Hepatocyte (in vitro differentiated cells): ENCODE data around the gene CGB7. TPM values are rescaled to one million over a fixed set of nuclear protein-coding genes. Genes with fewer than 3 reads are reported as not detected.

Experiments
- DNase-seq: peaks from one replicate; pipeline ENCODE4 v3.0.0-alpha.2; 2016; ENCODE audit warnings: low spot score
- H2AFZ ChIP-seq: fragments of 200-600 bp; sonication (generic); 2 replicates; pipeline ENCODE4 v1.6.0; 2016; ENCODE audit warnings: antibody characterized with exemption, mild to moderate bottlenecking
- H3K27ac ChIP-seq: fragments of 200-600 bp; sonication (generic); 2 replicates; pipeline ENCODE4 v1.5.1; 2016; ENCODE audit warnings: mild to moderate bottlenecking
- H3K27me3 ChIP-seq: fragments of 200-600 bp; sonication (generic); 2 replicates; pipeline ENCODE4 v1.6.1; 2016
- H3K36me3 ChIP-seq: fragments of 200-600 bp; sonication (generic); replicated peaks from 2 replicates; pipeline ENCODE4 v1.5.1; 2016; ENCODE audit warnings: low read depth; ENCODE audit not compliant: insufficient read depth
- H3K4me1 ChIP-seq: fragments of 200-600 bp; sonication (generic); 2 replicates; pipeline ENCODE4 v1.5.1; 2016; ENCODE audit warnings: mild to moderate bottlenecking, moderate library complexity; ENCODE audit not compliant: insufficient read depth
- H3K4me2 ChIP-seq: fragments of 200-600 bp; sonication (generic); 2 replicates; pipeline ENCODE4 v1.6.0; 2016
- H3K4me3 ChIP-seq: fragments of 200-600 bp; sonication (generic); 2 replicates; pipeline ENCODE4 v1.5.1; 2016; ENCODE audit warnings: mild to moderate bottlenecking
- H3K79me2 ChIP-seq: fragments of 200-600 bp; sonication (generic); 2 replicates; pipeline ENCODE4 v1.6.0; 2017; ENCODE audit warnings: mild to moderate bottlenecking
- H3K9me2 ChIP-seq: fragments of 200-600 bp; sonication (generic); replicated peaks from 2 replicates; pipeline ENCODE4 v1.6.0; 2017; ENCODE audit warnings: mild to moderate bottlenecking; ENCODE audit not compliant: insufficient read depth
- H3K9me3 ChIP-seq: fragments of 200-600 bp; sonication (generic); 2 replicates; pipeline ENCODE4 v1.5.1; 2016; ENCODE audit warnings: low read depth, mild to moderate bottlenecking
- H4K20me1 ChIP-seq: fragments of 200-600 bp; sonication (generic); 2 replicates; pipeline ENCODE4 v1.6.0; 2016; ENCODE audit warnings: mild to moderate bottlenecking; ENCODE audit not compliant: insufficient read depth, poor library complexity, severe bottlenecking
- CTCF ChIP-seq: fragments of 200-600 bp; sonication (generic); IDR thresholded peaks from 2 replicates; pipeline ENCODE4 v1.5.1; 2016; ENCODE audit warnings: antibody characterized with exemption, mild to moderate bottlenecking; ENCODE audit not compliant: poor library complexity
- EZH2 ChIP-seq: fragments of 200-600 bp; sonication (generic); IDR thresholded peaks from 2 replicates; pipeline ENCODE4 v1.6.1; 2016; ENCODE audit warnings: antibody characterized with exemption, mild to moderate bottlenecking, borderline replicate concordance
- EZH2phosphoT487 ChIP-seq: fragments of 200-600 bp; sonication (generic); IDR thresholded peaks from one replicate; pipeline ENCODE4 v1.6.1; 2018; ENCODE audit warnings: antibody characterized with exemption, mild to moderate bottlenecking, low read depth, moderate library complexity; ENCODE audit not compliant: unreplicated experiment, severe bottlenecking
- WGBS: methylation state at CpG from one replicate; pipeline ENCODE4 v1.1.6; 2016; ENCODE audit warnings: low lambda C conversion rate; ENCODE audit errors: missing lambda C conversion rate; 5-methylcytosine and 5-hydroxymethylcytosine counted together
- polyA plus RNA-seq: library from polyadenylated mRNA; unstranded; fragments of >200 nt; fragmentation: Nextera tagmentation; extraction: Ambion mirVana; gene quantifications from 2 replicates; pipeline ENCODE4 v1.2.1, GENCODE V29; 2016
- total RNA-seq: library from RNA; depleted of rRNA; stranded (reverse); fragments of >200 nt; gene quantifications from 2 replicates; pipeline ENCODE4 v1.2.3, GENCODE V29; 2014

The CGB7 gene
- total and polyA plus RNA-seq, 2 experiments from 2014 or later: 1.6 TPM; not detected in 1

DNA sequence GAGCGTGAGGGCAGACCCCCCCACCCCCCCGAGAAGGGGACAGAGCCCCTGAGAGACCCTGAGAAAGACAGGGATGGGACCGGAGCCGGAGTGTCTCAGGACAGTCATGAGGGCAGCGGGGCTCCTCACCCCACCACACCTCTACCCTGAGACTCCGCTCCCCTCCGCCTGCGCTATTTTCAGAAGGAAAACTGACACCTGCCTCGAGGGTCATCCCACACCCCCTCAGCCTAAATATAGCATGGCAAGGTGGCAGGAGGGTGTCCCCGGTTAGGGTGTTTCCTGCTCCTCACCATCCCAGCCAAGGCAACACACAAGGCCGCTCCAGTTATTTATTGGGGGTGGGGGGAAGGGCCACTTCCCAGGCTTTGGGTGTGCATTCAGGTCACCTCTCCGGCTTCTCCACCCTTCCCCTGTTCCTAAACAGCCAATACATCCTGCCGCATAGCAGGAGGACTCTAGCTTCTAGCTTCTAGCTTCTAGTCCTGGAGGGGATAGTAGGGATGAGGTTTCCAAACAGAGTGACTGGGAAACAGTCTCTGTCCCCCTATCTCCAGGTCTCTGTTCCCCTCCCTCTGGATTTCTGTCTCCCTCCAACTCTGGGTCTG lies 8.5 kb upstream of the CGB7 start:
- Histone ChIP-seq H4K20me1 (no peaks in the 10 kb centered on the region), H3K9me3 (no peaks in the 10 kb centered on the region), H3K36me3 (no peaks in the 10 kb centered on the region), H3K4me2 (no peak overlapping the region), H3K9me2 (no peaks in the 10 kb centered on the region), H2AFZ (no peak overlapping the region), H3K4me3 (no peak overlapping the region), H3K27me3 (peaks cover 27% of the 10 kb centered on the region), H3K27ac (no peak overlapping the region), H3K4me1 (peaks cover 7% of the 10 kb centered on the region), H3K79me2 (no peaks in the 10 kb centered on the region)
- 62% methylated on average over 9 of the region's 13 CpGs for WGBS
- no peak for DNase-seq
- TF ChIP-seq EZH2phosphoT487: no peak
- no peak for TF ChIP-seq EZH2

DNA sequence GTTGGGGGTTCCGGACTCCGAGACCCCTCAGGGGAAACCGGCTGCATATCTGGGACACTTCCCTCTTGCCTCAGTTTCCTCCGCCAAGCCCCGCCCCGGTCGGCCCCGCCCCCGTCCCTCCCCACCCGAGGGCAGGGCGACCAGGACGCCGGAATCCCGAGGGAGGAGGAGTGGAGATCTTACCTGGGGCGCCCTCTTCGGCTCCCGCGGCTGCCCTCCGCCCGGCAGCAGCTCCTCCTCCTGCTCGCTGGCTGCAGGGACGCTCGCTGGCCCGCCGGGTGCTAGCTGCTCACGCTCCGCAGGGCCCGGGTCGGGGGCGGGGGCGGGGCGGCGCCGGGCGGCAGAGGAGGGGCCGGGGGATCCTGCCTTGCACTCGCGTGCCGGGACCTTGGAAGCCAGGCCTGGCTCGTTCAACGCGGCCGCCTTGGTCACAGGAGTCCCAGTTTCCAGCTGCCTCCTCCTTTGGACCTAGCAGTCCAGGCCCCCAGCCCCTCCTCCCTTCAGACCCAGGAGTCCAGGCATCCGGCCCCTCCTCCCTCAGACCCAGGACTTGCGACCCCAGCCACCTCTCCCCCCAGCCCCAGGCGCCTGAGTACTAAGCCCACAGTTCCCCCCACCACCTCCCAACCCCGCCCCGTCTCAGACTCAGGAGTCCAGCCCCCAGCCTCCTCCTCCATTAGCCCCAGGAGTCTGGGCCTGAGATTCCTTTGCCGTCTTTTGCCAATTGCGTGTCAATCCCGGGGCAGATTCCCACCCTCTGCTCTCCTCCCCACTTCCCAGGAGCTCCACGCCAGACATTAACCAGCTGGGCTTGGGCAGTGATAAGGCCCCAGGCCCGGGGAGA lies 7.4 kb upstream of the CGB7 start, which contains the start of gene NTF4:
Gene NTF4 (minus strand): TSS at position 51 of the 844 bp plus-strand sequence. CDS start 2,821 bp downstream, outside the sequence.
- DNase-seq: peak; percentile 83
- Histone ChIP-seq H3K4me2 (peak within 1 kb of the TSS; percentile 91), H3K4me3 (peak within 1 kb of the TSS; percentile 25), H3K9me3 (no peaks in the 10 kb centered on the region), H4K20me1 (no peaks in the 10 kb centered on the region), H3K9me2 (no peaks in the 10 kb centered on the region), H3K79me2 (no peaks in the 10 kb centered on the region), H3K4me1 (peaks cover 7% of the 10 kb centered on the region), H3K36me3 (no peaks in the 10 kb centered on the region), H3K27me3 (peaks cover 20% of the 10 kb centered on the region), H2AFZ (peak within 1 kb of the TSS; percentile 41), H3K27ac (peak within 1 kb of the TSS; percentile 57)
- WGBS: 4% methylated on average over 34 of the region's 53 CpGs
- TF ChIP-seq CTCF (no peak), EZH2 (no peak), EZH2phosphoT487 (no peak)

DNA sequence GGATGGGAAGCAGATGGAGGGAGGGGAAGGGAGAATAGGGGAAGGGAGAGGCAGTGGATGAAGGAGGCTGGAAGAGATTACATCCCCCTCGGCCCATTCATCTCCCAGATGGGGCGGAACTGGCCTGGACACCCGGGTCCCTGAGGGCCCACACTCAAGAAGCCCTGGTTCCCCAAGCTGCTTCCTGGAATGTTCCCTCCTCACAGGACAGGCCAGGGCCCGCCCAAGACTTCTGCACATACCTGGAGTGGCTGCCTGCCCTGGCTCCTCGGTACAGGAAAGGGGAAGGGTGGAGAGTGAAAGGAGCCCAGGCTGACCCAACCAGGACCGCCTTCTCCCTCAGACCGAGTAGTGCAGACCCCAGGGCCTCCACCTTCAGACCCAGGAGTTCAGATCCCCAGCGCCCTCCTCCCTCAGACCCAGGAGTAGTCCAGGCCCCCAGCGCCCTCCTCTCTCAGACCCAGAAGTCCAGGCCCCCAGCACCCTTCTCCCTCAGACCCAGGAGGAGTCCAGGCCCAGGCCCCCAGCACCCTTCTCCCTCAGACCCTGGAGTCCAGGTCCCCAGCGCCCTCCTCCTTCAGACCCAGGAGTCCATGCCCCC lies 6.6 kb upstream of the CGB7 start:
- Histone ChIP-seq H3K27ac (peak overlapping the region; percentile 57), H3K79me2 (no peaks in the 10 kb centered on the region), H4K20me1 (no peaks in the 10 kb centered on the region), H3K4me3 (no peak overlapping the region), H3K36me3 (no peaks in the 10 kb centered on the region), H3K4me1 (peaks cover 7% of the 10 kb centered on the region), H3K4me2 (peak overlapping the region; percentile 91), H2AFZ (no peak overlapping the region), H3K9me2 (no peaks in the 10 kb centered on the region), H3K9me3 (no peaks in the 10 kb centered on the region), H3K27me3 (peaks cover 15% of the 10 kb centered on the region)
- no peak for DNase-seq
- 56% methylated on average over 5 of the region's 10 CpGs for WGBS
- TF ChIP-seq CTCF: no peak
- no peak for TF ChIP-seq EZH2phosphoT487
- TF ChIP-seq EZH2: no peak

- no peaks in the 10 kb centered on the region for H3K36me3 ChIP-seq
- TF ChIP-seq EZH2phosphoT487 (no peak), EZH2 (no peak), CTCF (no peak)
- H3K79me2 ChIP-seq: no peaks in the 10 kb centered on the region
- peaks cover 20% of the 10 kb centered on the region for H3K4me1 ChIP-seq
- WGBS: 90% methylated on average over 24 of the region's 25 CpGs
- no peak overlapping the region for H2AFZ ChIP-seq
- H3K9me2 ChIP-seq: no peaks in the 10 kb centered on the region
- H3K4me2 ChIP-seq: no peak overlapping the region
- no peaks in the 10 kb centered on the region for H3K9me3 ChIP-seq
- H3K4me3 ChIP-seq: no peak overlapping the region
- H4K20me1 ChIP-seq: no peaks in the 10 kb centered on the region
- no peak for DNase-seq
- H3K27ac ChIP-seq: no peak overlapping the region
- peaks cover 12% of the 10 kb centered on the region for H3K27me3 ChIP-seq
These were observed 3.9 kb upstream of the CGB7 start for GRCh38 chr19:49061445-49061844.
